GM23338 (cell line): ENCODE results near the gene LILRA6. TPM values are rescaled to one million over a fixed set of nuclear protein-coding genes. Genes with fewer than 3 reads are reported as not detected.

Source experiments
- ATAC-seq: fragments of 200-7000 bp; cut with Tn5 transposase; 3 replicates; pipeline ENCODE4 v1.9.1; 2020
- DNase-seq: peaks from one replicate; pipeline ENCODE4 v3.0.0-alpha.2; 2015; ENCODE audit warnings: low spot score
- H2AFZ ChIP-seq: fragments of 200-600 bp; sonication (generic); 2 replicates; pipeline ENCODE4 v1.8.0; 2016; ENCODE audit warnings: antibody characterized with exemption, mild to moderate bottlenecking, moderate library complexity
- H3F3A ChIP-seq: fragments of 200-600 bp; sonication (generic); replicated peaks from 2 replicates; pipeline ENCODE4 v1.8.0; 2017; ENCODE audit warnings: antibody characterized with exemption, mixed run types, low read depth
- H3K27ac ChIP-seq: fragments of 200-600 bp; sonication (generic); 2 replicates; pipeline ENCODE4 v1.6.1; 2016; ENCODE audit warnings: low read depth
- H3K27me3 ChIP-seq: fragments of 200-600 bp; sonication (generic); 2 replicates; pipeline ENCODE4 v1.8.0; 2016; ENCODE audit warnings: mild to moderate bottlenecking, mixed run types, moderate library complexity; ENCODE audit not compliant: insufficient read depth
- H3K36me3 ChIP-seq: fragments of 200-600 bp; sonication (generic); 2 replicates; pipeline ENCODE4 v1.8.0; 2016; ENCODE audit warnings: mild to moderate bottlenecking; ENCODE audit not compliant: insufficient read depth
- H3K4me1 ChIP-seq: fragments of 200-600 bp; sonication (generic); 2 replicates; pipeline ENCODE4 v1.8.0; 2016; ENCODE audit warnings: mild to moderate bottlenecking, moderate library complexity; ENCODE audit not compliant: insufficient read depth
- H3K4me2 ChIP-seq: fragments of 200-600 bp; sonication (generic); 2 replicates; pipeline ENCODE4 v1.7.1; 2017; ENCODE audit warnings: mixed run types
- H3K4me3 ChIP-seq: fragments of 200-600 bp; sonication (generic); 2 replicates; pipeline ENCODE4 v1.6.1; 2016; ENCODE audit warnings: mixed run types
- H3K79me2 ChIP-seq: fragments of 200-600 bp; sonication (generic); replicated peaks from 2 replicates; pipeline ENCODE4 v1.8.0; 2017; ENCODE audit warnings: mild to moderate bottlenecking; ENCODE audit not compliant: insufficient read depth
- H3K9me2 ChIP-seq: fragments of 200-600 bp; sonication (generic); 2 replicates; pipeline ENCODE4 v1.8.0; 2017; ENCODE audit not compliant: insufficient read depth
- H4K20me1 ChIP-seq: fragments of 200-600 bp; sonication (generic); replicated peaks from 2 replicates; pipeline ENCODE4 v1.8.0; 2017; ENCODE audit warnings: mild to moderate bottlenecking; ENCODE audit not compliant: insufficient read depth
- H3K27ac Mint-ChIP-seq: 2 replicates; pipeline ENCODE4 v1.8.0; 2020; ENCODE audit warnings: inconsistent platforms, mild to moderate bottlenecking, moderate library complexity, mixed read lengths
- H3K27me3 Mint-ChIP-seq: 3 replicates; pipeline ENCODE4 v1.8.0; 2022; ENCODE audit warnings: low read depth, mild to moderate bottlenecking, moderate library complexity, mixed read lengths, inconsistent platforms; ENCODE audit not compliant: insufficient read depth, poor library complexity
- H3K36me3 Mint-ChIP-seq: 3 replicates; pipeline ENCODE4 v1.8.0; 2021; ENCODE audit warnings: low read depth, mild to moderate bottlenecking, inconsistent platforms, moderate library complexity, mixed read lengths
- H3K4me1 Mint-ChIP-seq: 3 replicates; pipeline ENCODE4 v1.8.0; 2020; ENCODE audit warnings: mild to moderate bottlenecking, inconsistent platforms, mixed read lengths
- H3K4me3 Mint-ChIP-seq: 3 replicates; pipeline ENCODE4 v1.8.0; 2021; ENCODE audit warnings: moderate library complexity, mild to moderate bottlenecking, inconsistent platforms, mixed read lengths
- H3K9me3 Mint-ChIP-seq: 3 replicates; pipeline ENCODE4 v1.8.0; 2020; ENCODE audit warnings: moderate library complexity, mild to moderate bottlenecking, inconsistent platforms, mixed read lengths
- CREB1 ChIP-seq: fragments of 250-450 bp; sonication (Bioruptor Pico); IDR thresholded peaks from 2 replicates; pipeline ENCODE4 v1.5.0; 2020; ENCODE audit warnings: low read depth, mild to moderate bottlenecking, moderate library complexity
- EZH2 ChIP-seq: fragments of 200-600 bp; sonication (generic); IDR thresholded peaks from one replicate; pipeline ENCODE4 v1.8.0; 2017; ENCODE audit warnings: antibody characterized with exemption, mild to moderate bottlenecking, low read depth; ENCODE audit not compliant: unreplicated experiment
- NANOG ChIP-seq: IDR thresholded peaks from 2 replicates; pipeline ENCODE4 v1.6.1; 2016; ENCODE audit warnings: antibody characterized with exemption, borderline replicate concordance
- POLR2AphosphoS5 ChIP-seq: IDR thresholded peaks from 2 replicates; pipeline ENCODE4 v1.6.1; 2016; ENCODE audit warnings: antibody characterized with exemption, low read depth
- STAT1 ChIP-seq: IDR thresholded peaks from one replicate; pipeline ENCODE4 v1.6.1; 2016; ENCODE audit warnings: antibody characterized with exemption; ENCODE audit not compliant: unreplicated experiment
- ZNF114 ChIP-seq: fragments of 250-450 bp; sonication (Bioruptor Pico); IDR thresholded peaks from 2 replicates; pipeline ENCODE4 v1.5.0; 2020; ENCODE audit warnings: mild to moderate bottlenecking, moderate library complexity
- ZNF331 ChIP-seq: fragments of 250-450 bp; sonication (Bioruptor Pico); IDR thresholded peaks from 2 replicates; pipeline ENCODE4 v1.5.0; 2020; ENCODE audit warnings: low read depth, mild to moderate bottlenecking, moderate library complexity
- polyA plus RNA-seq: library from polyadenylated mRNA; unstranded; fragments of >200 nt; fragmentation: Nextera tagmentation; extraction: Ambion mirVana; gene quantifications from 2 replicates; pipeline ENCODE4 v1.2.1, GENCODE V29; 2016
- total RNA-seq: library from RNA; depleted of rRNA; stranded (reverse); fragments of >200 nt; shearing (Covaris generic); gene quantifications from 2 replicates; pipeline ENCODE4 v1.2.3, GENCODE V29; 2014
- TF ChIP-seq, protein P1 (sequence below), 2 experiments: fragments of 200-600 bp in 1 of 2; sonication (generic) in 1 of 2; conservative IDR thresholded peaks; 2 replicates each; pipeline versions ENCODE4 v1.5.1 to v1.6.1; 2016 to 2017; ENCODE audit warnings: antibody characterized with exemption in 2 of 2, low read depth in 2 of 2, mild to moderate bottlenecking in 2 of 2, moderate library complexity in 1 of 2
- TF ChIP-seq, protein P2 (sequence below): fragments of 250-450 bp; sonication (Bioruptor Pico); IDR thresholded peaks from 2 replicates; pipeline ENCODE4 v1.5.0; 2020; ENCODE audit warnings: mild to moderate bottlenecking, moderate library complexity
- TF ChIP-seq, protein P3 (sequence below): IDR thresholded peaks from 2 replicates; pipeline ENCODE4 v1.6.1; 2016; ENCODE audit warnings: antibody characterized with exemption

LILRA6 gene
- total and polyA plus RNA-seq, 2 experiments from 2014 or later = not detected

- TF ChIP-seq EZH2 (no peak), ZNF331 (CRISPR knock-in tag) (no peak), ZNF114 (CRISPR knock-in tag) (no peak), CREB1 (CRISPR knock-in tag) (no peak), NANOG (no peak), STAT1 (no peak)
- TF ChIP-seq, protein P1, sequence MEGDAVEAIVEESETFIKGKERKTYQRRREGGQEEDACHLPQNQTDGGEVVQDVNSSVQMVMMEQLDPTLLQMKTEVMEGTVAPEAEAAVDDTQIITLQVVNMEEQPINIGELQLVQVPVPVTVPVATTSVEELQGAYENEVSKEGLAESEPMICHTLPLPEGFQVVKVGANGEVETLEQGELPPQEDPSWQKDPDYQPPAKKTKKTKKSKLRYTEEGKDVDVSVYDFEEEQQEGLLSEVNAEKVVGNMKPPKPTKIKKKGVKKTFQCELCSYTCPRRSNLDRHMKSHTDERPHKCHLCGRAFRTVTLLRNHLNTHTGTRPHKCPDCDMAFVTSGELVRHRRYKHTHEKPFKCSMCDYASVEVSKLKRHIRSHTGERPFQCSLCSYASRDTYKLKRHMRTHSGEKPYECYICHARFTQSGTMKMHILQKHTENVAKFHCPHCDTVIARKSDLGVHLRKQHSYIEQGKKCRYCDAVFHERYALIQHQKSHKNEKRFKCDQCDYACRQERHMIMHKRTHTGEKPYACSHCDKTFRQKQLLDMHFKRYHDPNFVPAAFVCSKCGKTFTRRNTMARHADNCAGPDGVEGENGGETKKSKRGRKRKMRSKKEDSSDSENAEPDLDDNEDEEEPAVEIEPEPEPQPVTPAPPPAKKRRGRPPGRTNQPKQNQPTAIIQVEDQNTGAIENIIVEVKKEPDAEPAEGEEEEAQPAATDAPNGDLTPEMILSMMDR (conservative IDR thresholded peaks at IDR 0.05; ENCODE audit: low read depth in 2 of 2) = no peak
Measured at GRCh38 chr19:54230031-54230430, 12.6 kb downstream of the LILRA6 start.

DNA sequence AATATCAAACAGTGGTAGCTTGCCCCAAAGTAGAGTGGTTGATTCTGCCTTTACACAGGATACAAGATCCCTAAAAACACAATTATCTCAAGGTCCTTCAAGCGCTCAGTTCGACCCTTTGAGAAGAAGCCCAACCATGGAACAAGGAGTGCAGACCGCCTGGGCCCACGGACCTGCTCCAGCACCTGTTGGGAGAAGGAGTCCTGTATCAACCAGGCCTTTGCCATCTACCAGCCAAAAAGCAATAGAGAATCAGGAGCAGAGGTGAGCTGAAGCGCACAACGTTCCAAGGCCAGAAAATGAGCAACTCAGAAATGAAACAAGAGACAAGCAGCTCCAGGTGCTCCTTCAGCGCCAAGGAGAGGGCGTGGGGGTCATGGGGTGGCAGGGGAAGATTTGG lies 13.4 kb downstream of the LILRA6 start:
- no peak for DNase-seq
- no peaks in the 10 kb centered on the region for H3K36me3 Mint-ChIP-seq
- H3F3A ChIP-seq = no peaks in the 10 kb centered on the region
- TF ChIP-seq ZNF331 (CRISPR knock-in tag) (no peak), CREB1 (CRISPR knock-in tag) (no peak), NANOG (no peak), POLR2AphosphoS5 (no peak)
- TF ChIP-seq, protein P2, sequence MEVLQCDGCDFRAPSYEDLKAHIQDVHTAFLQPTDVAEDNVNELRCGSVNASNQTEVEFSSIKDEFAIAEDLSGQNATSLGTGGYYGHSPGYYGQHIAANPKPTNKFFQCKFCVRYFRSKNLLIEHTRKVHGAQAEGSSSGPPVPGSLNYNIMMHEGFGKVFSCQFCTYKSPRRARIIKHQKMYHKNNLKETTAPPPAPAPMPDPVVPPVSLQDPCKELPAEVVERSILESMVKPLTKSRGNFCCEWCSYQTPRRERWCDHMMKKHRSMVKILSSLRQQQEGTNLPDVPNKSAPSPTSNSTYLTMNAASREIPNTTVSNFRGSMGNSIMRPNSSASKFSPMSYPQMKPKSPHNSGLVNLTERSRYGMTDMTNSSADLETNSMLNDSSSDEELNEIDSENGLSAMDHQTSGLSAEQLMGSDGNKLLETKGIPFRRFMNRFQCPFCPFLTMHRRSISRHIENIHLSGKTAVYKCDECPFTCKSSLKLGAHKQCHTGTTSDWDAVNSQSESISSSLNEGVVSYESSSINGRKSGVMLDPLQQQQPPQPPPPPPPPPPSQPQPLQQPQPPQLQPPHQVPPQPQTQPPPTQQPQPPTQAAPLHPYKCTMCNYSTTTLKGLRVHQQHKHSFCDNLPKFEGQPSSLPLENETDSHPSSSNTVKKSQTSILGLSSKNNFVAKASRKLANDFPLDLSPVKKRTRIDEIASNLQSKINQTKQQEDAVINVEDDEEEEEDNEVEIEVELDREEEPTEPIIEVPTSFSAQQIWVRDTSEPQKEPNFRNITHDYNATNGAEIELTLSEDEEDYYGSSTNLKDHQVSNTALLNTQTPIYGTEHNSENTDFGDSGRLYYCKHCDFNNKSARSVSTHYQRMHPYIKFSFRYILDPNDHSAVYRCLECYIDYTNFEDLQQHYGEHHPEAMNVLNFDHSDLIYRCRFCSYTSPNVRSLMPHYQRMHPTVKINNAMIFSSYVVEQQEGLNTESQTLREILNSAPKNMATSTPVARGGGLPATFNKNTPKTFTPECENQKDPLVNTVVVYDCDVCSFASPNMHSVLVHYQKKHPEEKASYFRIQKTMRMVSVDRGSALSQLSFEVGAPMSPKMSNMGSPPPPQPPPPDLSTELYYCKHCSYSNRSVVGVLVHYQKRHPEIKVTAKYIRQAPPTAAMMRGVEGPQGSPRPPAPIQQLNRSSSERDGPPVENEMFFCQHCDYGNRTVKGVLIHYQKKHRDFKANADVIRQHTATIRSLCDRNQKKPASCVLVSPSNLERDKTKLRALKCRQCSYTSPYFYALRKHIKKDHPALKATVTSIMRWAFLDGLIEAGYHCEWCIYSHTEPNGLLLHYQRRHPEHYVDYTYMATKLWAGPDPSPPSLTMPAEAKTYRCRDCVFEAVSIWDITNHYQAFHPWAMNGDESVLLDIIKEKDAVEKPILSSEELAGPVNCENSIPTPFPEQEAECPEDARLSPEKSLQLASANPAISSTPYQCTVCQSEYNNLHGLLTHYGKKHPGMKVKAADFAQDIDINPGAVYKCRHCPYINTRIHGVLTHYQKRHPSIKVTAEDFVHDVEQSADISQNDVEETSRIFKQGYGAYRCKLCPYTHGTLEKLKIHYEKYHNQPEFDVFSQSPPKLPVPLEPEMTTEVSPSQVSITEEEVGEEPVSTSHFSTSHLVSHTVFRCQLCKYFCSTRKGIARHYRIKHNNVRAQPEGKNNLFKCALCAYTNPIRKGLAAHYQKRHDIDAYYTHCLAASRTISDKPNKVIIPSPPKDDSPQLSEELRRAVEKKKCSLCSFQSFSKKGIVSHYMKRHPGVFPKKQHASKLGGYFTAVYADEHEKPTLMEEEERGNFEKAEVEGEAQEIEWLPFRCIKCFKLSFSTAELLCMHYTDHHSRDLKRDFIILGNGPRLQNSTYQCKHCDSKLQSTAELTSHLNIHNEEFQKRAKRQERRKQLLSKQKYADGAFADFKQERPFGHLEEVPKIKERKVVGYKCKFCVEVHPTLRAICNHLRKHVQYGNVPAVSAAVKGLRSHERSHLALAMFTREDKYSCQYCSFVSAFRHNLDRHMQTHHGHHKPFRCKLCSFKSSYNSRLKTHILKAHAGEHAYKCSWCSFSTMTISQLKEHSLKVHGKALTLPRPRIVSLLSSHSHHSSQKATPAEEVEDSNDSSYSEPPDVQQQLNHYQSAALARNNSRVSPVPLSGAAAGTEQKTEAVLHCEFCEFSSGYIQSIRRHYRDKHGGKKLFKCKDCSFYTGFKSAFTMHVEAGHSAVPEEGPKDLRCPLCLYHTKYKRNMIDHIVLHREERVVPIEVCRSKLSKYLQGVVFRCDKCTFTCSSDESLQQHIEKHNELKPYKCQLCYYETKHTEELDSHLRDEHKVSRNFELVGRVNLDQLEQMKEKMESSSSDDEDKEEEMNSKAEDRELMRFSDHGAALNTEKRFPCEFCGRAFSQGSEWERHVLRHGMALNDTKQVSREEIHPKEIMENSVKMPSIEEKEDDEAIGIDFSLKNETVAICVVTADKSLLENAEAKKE (CRISPR knock-in tag) = no peak
- TF ChIP-seq, protein P3, sequence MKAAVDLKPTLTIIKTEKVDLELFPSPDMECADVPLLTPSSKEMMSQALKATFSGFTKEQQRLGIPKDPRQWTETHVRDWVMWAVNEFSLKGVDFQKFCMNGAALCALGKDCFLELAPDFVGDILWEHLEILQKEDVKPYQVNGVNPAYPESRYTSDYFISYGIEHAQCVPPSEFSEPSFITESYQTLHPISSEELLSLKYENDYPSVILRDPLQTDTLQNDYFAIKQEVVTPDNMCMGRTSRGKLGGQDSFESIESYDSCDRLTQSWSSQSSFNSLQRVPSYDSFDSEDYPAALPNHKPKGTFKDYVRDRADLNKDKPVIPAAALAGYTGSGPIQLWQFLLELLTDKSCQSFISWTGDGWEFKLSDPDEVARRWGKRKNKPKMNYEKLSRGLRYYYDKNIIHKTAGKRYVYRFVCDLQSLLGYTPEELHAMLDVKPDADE = no peak
- TF ChIP-seq, protein P1 (conservative IDR thresholded peaks at IDR 0.05; ENCODE audit: low read depth in 2 of 2) = no peak

More at GRCh38 chr19:54230031-54230430, 12.6 kb downstream of the LILRA6 start:
- Histone ChIP-seq H3K27ac (no peak overlapping the region), H4K20me1 (no peaks in the 10 kb centered on the region), H3K9me2 (0 out of 2 replicates have a peak, but pooled peaks cover 3% of the 10 kb centered on the region), H3K4me2 (no peak overlapping the region), H3K4me1 (no peaks in the 10 kb centered on the region), H3K27me3 (peaks cover 20% of the 10 kb centered on the region), H3K36me3 (no peaks in the 10 kb centered on the region), H3K4me3 (no peak overlapping the region), H3K79me2 (no peaks in the 10 kb centered on the region), H3F3A (no peaks in the 10 kb centered on the region), H2AFZ (no peak overlapping the region)
- H3K4me3 Mint-ChIP-seq = no peak overlapping the region
- H3K9me3 Mint-ChIP-seq = peaks cover 12% of the 10 kb centered on the region; the same call in 2 of the 3 replicates
- peaks cover 14% of the 10 kb centered on the region for H3K27me3 Mint-ChIP-seq
- no peaks in the 10 kb centered on the region; the same call in 2 of the 3 replicates for H3K4me1 Mint-ChIP-seq
- no peak for ATAC-seq
- DNase-seq = no peak
- no peak overlapping the region for H3K27ac Mint-ChIP-seq
- no peaks in the 10 kb centered on the region for H3K36me3 Mint-ChIP-seq

More for the DNA sequence above, 13.4 kb downstream of the LILRA6 start:
- Mint-ChIP-seq H3K9me3 (peaks cover 7% of the 10 kb centered on the region; the same call in 2 of the 3 replicates), H3K27ac (no peak overlapping the region), H3K27me3 (peaks cover 13% of the 10 kb centered on the region), H3K4me1 (no peaks in the 10 kb centered on the region; the same call in 2 of the 3 replicates), H3K4me3 (no peak overlapping the region)
- H3K36me3 ChIP-seq = no peaks in the 10 kb centered on the region
- H3K79me2 ChIP-seq = no peaks in the 10 kb centered on the region
- 0 out of 2 replicates have a peak, but pooled peaks cover 3% of the 10 kb centered on the region for H3K9me2 ChIP-seq
- no peaks in the 10 kb centered on the region for H3K4me1 ChIP-seq
- H3K4me2 ChIP-seq = no peak overlapping the region
- H3K27ac ChIP-seq = no peak overlapping the region
- H3K27me3 ChIP-seq = peaks cover 16% of the 10 kb centered on the region
- H2AFZ ChIP-seq = no peak overlapping the region
- no peaks in the 10 kb centered on the region for H4K20me1 ChIP-seq
- no peak overlapping the region for H3K4me3 ChIP-seq
- no peak for ATAC-seq
